Ectodermal cell (in vitro differentiated cells): ENCODE data around the gene TFDP1.

Experiments used
- H3K27ac ChIP-seq: 2 replicates; pipeline ENCODE4 v1.7.0; 2013; ENCODE audit warnings: mild to moderate bottlenecking, low read depth, low read length; ENCODE audit not compliant: insufficient read depth, poor library complexity, severe bottlenecking
- H3K27me3 ChIP-seq: 2 replicates; pipeline ENCODE4 v1.7.0; 2013; ENCODE audit warnings: mild to moderate bottlenecking, low read length; ENCODE audit not compliant: insufficient read depth, control insufficient read depth, poor library complexity, severe bottlenecking
- H3K36me3 ChIP-seq: one replicate; pipeline ENCODE4 v1.7.0; 2013; ENCODE audit warnings: low read length; ENCODE audit not compliant: control insufficient read depth, insufficient read depth
- H3K4me1 ChIP-seq: one replicate; pipeline ENCODE4 v1.7.0; 2013; ENCODE audit warnings: low read length; ENCODE audit not compliant: control insufficient read depth, insufficient read depth
- H3K4me3 ChIP-seq: 2 replicates; pipeline ENCODE4 v1.7.0; 2013; ENCODE audit warnings: low read depth, low read length, control low read depth; ENCODE audit not compliant: insufficient read depth
- H3K9me3 ChIP-seq: 2 replicates; pipeline ENCODE4 v1.7.0; 2013; ENCODE audit warnings: mild to moderate bottlenecking, low read length, moderate library complexity; ENCODE audit not compliant: control insufficient read depth
- WGBS, 2 experiments: methylation state at CpG; one replicate each; pipeline ENCODE4 v1.1.7; 2013; ENCODE audit warnings: missing lambda C conversion rate in 2 of 2; 5-methylcytosine and 5-hydroxymethylcytosine counted together

The TFDP1 gene

DNA sequence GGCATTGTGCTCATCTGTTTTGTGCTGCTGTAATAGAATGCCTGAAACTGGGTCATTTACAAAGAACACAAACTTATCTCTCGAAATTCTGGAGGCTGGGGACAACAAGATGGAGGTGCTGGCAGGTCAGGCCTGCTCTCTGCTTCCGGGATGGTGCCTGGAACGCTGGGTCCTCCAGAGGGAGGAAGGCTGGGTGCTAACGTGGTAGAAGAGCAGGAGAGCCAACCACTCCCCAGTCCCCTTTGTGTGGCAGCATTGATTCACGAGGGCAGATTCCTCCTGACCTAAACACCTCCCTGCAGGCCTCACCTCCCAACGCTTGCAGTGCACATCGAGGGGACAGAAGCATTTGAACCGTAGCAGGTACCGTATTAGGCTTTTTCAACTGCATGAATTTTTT is 34.1 kb upstream of the TFDP1 start:
- 81 to 86% methylated on average over 9 of the region's 9 CpGs for WGBS, 2 experiments

DNA sequence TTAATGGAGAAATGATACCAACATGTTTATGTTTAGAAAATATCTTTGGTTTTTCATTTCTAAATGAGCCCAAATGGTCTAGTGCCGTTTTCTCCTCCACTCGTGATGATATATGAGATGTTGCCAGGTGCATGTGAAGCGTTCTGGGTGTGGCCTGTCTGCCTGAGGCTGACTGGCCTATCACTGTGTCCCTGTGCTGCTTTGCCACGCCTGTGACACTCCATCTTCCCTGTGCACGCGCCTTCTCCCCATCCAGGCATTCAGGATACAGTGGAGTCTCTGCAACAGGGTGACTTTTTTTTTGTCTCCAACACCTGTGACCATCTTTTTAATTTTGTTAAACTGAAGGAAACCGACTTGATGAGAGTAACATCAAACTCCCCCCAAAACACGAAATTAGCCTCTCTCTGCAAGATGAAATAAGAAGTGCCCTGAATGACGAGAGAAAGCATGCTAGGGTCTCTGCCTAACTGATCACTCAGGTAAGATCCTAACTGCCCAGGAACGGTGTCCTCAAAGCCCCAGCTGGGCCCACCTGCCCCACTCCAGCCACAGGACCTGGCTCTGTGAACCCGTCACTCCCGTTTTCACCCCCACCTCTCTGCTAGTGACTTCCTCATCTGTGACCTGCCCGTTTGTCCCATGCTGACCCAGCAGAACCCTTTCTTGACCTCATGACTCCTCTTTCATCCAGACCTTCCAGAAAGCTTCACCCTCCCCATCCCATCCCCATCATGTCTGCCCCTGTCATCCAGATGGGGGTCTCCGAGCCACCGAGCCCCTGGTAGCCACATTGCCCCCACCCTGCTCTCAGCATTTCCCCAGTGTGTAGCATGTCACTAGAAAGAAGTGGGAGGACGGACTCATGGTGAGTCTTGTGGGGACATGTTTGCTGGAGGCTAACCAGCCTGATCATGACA is 33.2 kb upstream of the TFDP1 start:
- 84 to 85% methylated on average over 16 of the region's 16 CpGs for WGBS, 2 experiments
- H3K27ac ChIP-seq: no peak overlapping the region
- no peaks in the 10 kb centered on the region for H3K36me3 ChIP-seq

More for the DNA sequence above, 34.1 kb upstream of the TFDP1 start:
- peaks cover 29% of the 10 kb centered on the region for H3K4me1 ChIP-seq
- no peak overlapping the region for H3K27ac ChIP-seq
- no peak overlapping the region for H3K4me3 ChIP-seq
- H3K9me3 ChIP-seq: no peaks in the 10 kb centered on the region
- H3K27me3 ChIP-seq: no peaks in the 10 kb centered on the region
- H3K36me3 ChIP-seq: no peaks in the 10 kb centered on the region

DNA sequence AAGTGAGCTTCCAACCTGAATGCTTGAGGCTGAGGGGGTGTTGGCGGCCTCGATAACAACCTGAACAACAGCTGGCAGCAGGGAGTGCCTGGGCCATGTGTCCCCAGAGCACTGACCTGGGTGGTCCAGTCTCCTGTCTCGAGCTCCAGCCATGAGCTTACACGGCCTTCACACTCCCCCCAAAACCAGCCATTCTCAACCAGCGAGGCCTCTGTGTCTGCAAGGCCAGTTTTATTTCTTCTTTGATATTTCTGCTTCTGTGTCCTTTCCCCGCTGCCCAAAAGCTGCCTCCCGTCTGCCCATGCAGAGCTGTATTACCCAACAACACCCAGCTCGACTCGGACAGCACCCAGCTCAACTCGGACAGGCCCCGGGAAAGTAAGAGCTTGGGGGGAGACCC is 32.5 kb upstream of the TFDP1 start:
- Histone ChIP-seq H3K4me1 (peaks cover 20% of the 10 kb centered on the region), H3K27me3 (no peaks in the 10 kb centered on the region), H3K4me3 (no peak overlapping the region), H3K36me3 (no peaks in the 10 kb centered on the region), H3K9me3 (no peaks in the 10 kb centered on the region), H3K27ac (no peak overlapping the region)
- 94 to 96% methylated on average over 11 of the region's 11 CpGs for WGBS, 2 experiments

More for the DNA sequence above, 33.2 kb upstream of the TFDP1 start:
- Histone ChIP-seq H3K4me3 (no peak overlapping the region), H3K9me3 (no peaks in the 10 kb centered on the region), H3K4me1 (peaks cover 21% of the 10 kb centered on the region), H3K27me3 (no peaks in the 10 kb centered on the region)

DNA sequence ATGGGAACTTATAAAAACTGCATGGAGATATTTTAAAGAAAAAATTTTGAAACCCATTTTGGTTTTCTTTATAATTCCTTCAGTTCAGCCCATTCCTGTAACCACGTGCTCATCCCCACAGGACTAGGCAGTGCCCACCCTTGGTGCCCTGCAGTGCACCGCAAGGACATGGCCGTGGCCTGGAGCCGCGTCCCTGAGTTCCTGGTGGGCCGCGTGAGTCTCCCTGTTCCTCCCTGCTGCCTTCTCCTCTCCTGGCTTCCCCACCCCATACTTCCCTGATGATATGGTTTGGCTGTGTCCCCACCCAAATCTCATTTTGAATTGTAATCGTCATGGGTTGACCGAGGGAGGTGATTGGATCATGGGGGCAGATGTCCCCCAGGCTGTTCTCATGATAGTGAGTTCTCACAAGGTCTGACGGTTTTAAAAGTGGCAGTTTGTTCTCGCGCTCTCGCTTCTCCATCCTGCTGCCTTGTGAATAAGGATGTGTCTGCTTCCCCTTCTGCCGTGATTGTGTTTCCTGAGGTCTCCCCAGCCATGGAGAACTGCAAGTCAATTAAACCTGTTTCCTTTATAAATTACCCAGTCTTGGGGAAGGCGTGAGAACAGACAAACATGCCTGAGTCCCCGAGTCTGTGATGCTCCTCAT is 31.6 kb upstream of the TFDP1 start:
- Histone ChIP-seq H3K36me3 (no peaks in the 10 kb centered on the region), H3K9me3 (no peaks in the 10 kb centered on the region), H3K4me3 (no peak overlapping the region), H3K27me3 (no peaks in the 10 kb centered on the region), H3K27ac (no peak overlapping the region), H3K4me1 (peaks cover 14% of the 10 kb centered on the region)
- WGBS, 2 experiments: 91 to 94% methylated on average over 16 of the region's 16 CpGs

DNA sequence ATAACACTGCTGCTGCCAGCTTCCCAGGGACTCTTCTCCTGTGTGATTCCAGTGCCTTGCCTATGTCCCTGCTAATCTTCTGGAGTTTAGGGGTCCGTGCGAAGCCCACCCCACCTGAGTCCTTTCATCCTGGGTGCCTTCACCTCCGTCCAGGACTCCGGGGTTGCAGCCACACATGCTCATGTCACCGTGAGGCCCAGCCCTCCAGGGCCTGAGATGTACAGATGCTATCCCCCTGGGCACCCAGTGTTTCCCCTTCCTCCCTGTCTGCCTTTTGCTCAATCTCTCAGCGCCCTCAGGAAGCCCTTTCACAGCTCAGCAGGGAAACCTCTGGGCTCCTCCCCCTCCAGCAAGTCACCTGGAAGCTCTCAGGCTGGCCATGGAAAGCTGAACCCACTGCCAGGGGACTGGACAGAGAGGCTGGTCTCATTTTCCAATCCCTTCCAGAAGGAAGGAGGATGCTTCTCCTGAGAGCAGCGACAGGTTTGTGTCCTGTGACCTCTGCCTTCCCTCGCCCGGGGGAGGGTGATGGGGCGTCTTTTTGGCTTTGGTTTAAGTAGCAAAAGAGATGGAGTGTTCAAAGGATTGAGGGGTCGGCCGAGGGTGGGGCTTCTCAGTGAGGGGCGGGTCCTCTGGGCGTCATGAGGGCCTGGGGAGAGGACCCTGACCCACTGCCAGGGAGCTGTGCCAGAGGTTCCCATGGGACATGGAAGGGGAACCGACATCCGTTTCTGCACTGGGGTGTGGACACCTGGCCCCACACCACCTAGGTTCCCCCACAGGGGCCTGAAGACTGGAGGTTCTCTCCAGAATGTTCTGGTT is 30.8 kb upstream of the TFDP1 start:
- Histone ChIP-seq H3K4me1 (peaks cover 12% of the 10 kb centered on the region), H3K27me3 (no peaks in the 10 kb centered on the region), H3K27ac (no peak overlapping the region), H3K36me3 (no peaks in the 10 kb centered on the region), H3K4me3 (no peak overlapping the region), H3K9me3 (no peaks in the 10 kb centered on the region)
- WGBS, 2 experiments: 90 to 92% methylated on average over 16 of the region's 16 CpGs

DNA sequence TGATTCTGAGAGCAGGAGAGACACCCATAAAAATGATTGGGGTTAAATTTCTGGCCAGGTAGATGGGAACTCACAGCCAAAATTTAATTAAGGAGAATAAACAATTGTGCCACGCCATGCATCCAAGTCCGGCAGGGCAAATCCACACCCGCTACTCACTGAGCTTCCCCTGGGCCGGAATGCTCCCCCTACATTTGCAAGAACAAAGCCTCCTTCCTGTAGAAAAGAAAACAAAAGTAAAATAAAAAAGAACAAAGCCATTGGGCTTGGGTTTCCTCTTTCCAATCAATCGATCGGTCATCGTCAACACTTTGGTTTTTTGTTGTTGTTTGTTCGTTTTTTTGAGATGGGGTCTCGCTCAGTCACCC is 30.2 kb upstream of the TFDP1 start:
- Histone ChIP-seq H3K27ac (no peak overlapping the region), H3K36me3 (no peaks in the 10 kb centered on the region), H3K9me3 (no peaks in the 10 kb centered on the region), H3K4me1 (peaks cover 7% of the 10 kb centered on the region), H3K4me3 (no peak overlapping the region), H3K27me3 (no peaks in the 10 kb centered on the region)
- WGBS, 2 experiments: 96 to 97% methylated on average over 9 of the region's 9 CpGs

DNA sequence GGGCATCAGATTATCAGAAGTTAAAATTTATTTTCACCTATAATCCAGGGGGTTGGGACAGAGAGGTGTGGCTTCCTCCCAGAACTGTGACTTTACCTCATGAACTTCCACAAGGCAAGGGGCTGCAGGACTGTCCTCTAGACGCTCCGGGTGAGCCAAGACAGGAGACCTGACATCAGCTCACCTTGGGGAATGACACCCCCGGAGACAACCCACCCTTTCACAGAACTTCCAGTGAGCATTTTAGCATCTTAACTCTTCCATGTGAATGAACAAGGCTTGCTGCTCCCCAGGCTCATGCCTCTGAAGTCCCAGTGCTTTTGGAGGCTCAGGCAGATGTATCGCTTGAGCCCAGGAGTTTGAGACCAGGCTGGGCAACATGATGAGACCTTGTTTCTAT is 29.4 kb upstream of the TFDP1 start:
- WGBS, 2 experiments: 95 to 97% methylated on average over 4 of the region's 4 CpGs
- Histone ChIP-seq H3K4me1 (peaks cover 7% of the 10 kb centered on the region), H3K9me3 (no peaks in the 10 kb centered on the region)

DNA sequence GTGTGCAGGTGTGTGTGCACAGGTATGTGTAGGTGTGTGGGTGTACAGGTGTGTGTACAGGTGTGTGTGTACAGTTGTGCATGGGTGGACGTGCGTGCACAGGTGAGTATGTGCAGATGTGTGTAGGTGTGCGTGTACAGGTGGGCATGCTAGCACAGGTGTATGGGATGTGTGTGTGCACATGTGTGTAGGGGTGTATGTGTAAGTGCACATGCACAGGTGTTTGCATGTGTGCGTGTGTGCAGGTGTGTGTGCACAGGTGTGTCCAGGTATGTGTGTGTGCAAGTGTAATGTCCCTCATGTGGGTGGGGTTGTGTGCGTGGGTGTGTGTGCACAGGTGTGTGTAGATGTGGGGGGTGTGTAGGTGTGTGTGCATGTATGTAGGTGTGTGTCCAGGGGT is 27.5 kb upstream of the TFDP1 start:
- WGBS, 2 experiments: 95 to 96% methylated on average over 5 of the region's 5 CpGs
- H3K27me3 ChIP-seq: no peaks in the 10 kb centered on the region
- H3K27ac ChIP-seq: no peak overlapping the region
- H3K36me3 ChIP-seq: no peaks in the 10 kb centered on the region
- no peaks in the 10 kb centered on the region for H3K4me1 ChIP-seq
- H3K4me3 ChIP-seq: no peak overlapping the region
- no peaks in the 10 kb centered on the region for H3K9me3 ChIP-seq

More for the DNA sequence above, 29.4 kb upstream of the TFDP1 start:
- H3K36me3 ChIP-seq: no peaks in the 10 kb centered on the region
- no peaks in the 10 kb centered on the region for H3K27me3 ChIP-seq
- no peak overlapping the region for H3K27ac ChIP-seq
- H3K4me3 ChIP-seq: no peak overlapping the region

DNA sequence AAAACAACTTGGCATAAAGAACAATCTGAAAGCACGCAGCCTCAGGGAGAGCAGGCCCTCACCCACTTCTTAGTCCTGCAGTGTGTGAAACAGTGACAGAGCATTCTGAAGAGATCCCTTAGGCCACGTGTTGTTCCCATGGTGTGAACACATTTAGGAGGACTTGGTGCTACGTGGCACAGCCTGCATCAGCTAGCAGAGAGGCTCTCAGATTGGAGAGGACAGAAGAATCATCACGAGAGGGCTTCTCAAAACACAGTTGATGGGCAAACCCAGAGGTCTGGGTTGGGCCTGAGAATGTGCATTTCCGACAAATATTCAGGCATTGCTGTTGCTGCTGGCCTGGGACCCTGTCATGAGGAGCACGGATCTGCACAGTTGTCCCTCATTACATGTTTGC is 26.1 kb upstream of the TFDP1 start:
- 92 to 95% methylated on average over 6 of the region's 6 CpGs for WGBS, 2 experiments
- Histone ChIP-seq H3K4me3 (no peak overlapping the region), H3K9me3 (no peaks in the 10 kb centered on the region), H3K36me3 (no peaks in the 10 kb centered on the region), H3K27ac (no peak overlapping the region), H3K4me1 (no peaks in the 10 kb centered on the region), H3K27me3 (no peaks in the 10 kb centered on the region)

DNA sequence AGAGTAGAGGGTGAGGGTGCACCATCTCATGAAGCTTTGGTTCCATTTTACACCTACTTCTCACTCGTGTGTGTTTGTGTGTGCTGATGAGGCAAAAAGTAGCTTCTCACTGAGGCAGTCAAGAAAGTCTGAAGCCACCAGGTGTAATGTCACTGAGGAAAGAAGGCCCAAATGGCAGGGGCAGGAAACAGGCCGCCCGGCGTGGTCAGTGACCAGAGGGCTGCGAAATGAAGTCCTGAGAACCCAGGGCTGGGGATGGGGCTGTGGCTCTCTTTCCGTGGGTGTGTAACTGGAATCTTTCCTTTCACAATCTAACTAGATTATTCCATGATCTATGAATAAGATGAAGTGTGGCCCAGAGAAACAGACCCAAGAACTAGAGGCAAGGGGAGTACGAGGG is 25.5 kb upstream of the TFDP1 start:
- no peaks in the 10 kb centered on the region for H3K36me3 ChIP-seq
- no peaks in the 10 kb centered on the region for H3K4me1 ChIP-seq
- no peaks in the 10 kb centered on the region for H3K27me3 ChIP-seq
- no peaks in the 10 kb centered on the region for H3K9me3 ChIP-seq
- no peak overlapping the region for H3K27ac ChIP-seq
- 86 to 95% methylated on average over 7 of the region's 7 CpGs for WGBS, 2 experiments
- no peak overlapping the region for H3K4me3 ChIP-seq
